Measurements from ENCODE around the gene KRT28.

KRT28 gene, protein sequence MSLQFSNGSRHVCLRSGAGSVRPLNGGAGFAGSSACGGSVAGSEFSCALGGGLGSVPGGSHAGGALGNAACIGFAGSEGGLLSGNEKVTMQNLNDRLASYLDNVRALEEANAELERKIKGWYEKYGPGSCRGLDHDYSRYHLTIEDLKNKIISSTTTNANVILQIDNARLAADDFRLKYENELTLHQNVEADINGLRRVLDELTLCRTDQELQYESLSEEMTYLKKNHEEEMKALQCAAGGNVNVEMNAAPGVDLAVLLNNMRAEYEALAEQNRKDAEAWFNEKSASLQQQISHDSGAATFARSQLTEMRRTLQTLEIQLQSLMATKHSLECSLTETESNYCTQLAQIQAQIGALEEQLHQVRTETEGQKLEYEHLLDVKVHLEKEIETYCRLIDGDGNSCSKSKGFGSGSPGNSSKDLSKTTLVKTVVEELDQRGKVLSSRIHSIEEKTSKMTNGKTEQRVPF

DNA sequence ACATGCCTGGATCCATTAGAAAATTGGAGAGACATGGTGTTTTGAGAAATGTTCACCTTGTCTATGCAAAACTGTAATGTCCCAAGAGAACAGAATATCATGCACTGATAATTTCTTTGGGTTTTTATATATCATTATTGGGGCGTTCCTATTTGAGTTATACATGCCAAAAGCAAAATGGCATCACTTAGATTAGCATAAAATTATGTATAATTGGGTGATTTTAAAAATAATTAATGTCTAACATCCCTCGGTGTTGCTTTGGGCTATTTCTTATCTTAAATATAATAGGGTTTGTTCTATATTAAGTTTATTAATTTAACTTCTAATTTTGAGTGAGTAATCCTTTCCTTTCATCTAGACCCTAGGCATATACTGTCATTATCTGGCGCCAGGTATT lies at the start of gene KRT28:
KRT28 (minus strand) TSS at position 101 of the 400 bp plus-strand sequence; CDS start at position 35, 66 bp downstream.
- no peak for DNase-seq

GRCh38 chr17:40848583-40849235 lies 49.0 kb upstream of the KRT28 start:
- DNase-seq: no peak

DNA sequence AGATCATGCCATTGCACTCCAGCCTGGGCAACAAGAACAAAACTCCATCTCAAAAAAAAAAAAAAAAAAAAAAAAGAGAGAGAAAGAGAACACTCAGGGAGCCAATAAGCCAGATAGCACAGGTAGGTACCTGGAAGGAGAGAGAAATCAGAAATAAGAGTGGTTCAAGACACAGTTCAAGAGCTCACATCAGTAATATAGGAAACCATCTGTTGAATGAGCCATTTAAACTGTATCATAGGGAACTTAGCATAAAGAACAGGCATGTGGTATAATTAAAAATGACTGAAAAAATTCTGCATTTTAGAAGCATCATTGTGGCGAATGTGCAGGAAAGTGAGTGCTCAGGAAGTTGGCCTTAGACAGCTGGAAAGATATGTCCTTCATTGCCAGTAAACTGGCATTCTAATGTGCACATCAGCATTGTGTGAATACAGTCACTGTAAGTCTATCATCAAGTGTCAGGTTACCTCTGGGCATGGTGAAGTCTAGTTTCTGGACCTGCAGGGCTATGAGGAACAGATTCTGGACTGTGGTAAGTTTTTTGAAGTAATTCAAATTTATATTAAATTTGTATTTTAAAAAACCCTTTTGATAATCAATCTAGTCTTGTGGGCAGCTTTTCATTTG lies 46.9 kb upstream of the KRT28 start:
- no peak for DNase-seq

DNA sequence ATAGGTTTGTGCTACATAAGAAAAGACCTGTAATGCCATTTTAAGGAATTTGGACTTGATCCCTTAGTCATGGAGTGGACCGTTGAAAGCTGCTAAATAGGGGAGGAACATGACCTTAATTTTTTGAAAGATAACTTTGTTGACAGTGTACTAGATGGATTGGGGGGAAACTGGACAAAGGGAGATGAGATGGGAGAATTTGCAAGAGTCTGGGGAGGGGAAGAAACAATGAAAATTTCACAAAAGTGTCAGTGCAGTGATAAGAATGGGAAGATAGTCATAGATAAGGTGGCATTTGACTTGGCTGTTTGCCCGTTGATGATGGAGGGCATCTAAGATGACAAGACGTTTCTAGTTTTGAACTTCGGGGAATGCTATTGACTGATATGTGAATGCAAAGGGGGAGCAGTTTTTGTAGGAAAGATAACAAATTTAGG lies 44.9 kb upstream of the KRT28 start:
- DNase-seq: no peak

DNA sequence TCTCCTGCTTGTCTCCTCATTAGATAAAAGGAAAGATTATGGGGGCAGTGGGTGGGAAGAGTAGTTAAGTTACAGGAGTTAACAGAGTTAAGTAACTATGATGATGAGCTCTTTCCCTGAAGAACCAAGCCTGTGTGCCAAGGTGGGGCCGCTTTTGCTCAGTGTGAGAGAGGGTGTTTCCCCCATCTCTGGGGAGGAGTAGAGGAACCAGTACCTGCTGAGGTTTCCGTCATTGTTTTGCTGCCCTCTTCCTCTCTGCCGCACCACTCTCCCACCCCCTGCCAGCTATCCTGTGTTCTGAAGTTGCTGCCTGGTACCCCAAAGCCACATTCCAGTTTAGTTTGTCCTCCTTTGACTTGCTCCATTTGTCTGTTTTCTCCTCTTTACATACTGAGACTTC lies 43.5 kb upstream of the KRT28 start:
- no peak for DNase-seq

GRCh38 chr17:40841246-40841645 lies 41.5 kb upstream of the KRT28 start:
- no peak for DNase-seq

DNA sequence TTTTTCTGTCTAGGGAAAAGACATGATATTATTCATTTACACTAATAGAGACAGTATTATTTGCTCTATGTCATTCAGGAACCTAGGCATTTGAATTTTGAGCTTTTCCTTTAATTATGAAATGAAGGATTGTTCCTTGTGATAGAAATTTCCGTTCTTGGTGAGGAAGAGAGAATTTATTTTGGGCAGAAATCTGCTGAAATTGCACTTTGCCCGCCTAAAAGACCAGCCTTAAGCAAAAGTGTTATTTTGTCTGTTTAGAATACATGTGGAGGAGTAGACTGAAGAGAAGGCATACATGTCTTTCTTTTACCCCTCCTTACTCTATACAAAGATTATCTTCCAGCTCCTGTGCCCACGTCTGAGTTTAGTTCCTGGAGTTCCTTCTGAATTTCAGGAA lies 39.4 kb upstream of the KRT28 start:
- no peak for DNase-seq

DNA sequence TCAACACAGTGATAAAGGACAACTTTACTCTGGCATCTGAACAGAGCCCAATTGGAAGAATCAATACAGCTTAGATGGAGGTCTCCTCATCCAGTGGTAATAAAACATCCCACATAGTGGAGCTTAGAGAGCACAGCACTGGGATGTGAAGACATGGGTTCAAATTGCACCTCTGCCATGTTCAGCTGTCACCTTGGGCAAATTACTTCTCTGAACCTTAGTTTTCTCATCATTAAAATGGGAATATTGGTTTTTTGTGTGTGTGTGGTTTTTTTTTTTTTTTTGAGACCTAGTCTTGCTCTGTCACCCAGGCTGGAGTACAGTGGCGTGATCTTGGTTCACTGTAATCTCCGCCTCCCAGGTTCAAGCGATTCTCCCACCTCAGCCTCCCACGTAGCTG lies 36.3 kb upstream of the KRT28 start:
- DNase-seq: no peak

DNA sequence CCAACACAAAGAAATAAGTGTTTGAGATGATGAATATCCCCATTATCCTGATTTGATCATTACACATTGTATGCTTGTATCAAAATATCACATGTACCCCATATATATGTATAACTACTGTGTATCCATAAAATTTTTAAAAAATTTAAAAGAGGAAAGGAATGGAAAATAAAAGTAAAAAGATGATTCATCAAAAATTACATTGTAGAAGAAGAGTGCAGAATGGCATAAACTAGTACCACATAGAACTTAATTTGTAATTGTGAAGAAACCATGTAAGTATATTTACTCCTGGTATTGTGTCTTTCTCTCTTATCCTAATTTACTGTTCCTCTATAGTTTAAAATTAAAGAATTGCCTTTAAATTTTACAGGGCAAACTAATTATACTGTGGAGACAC lies 34.1 kb upstream of the KRT28 start:
- DNase-seq: no peak

DNA sequence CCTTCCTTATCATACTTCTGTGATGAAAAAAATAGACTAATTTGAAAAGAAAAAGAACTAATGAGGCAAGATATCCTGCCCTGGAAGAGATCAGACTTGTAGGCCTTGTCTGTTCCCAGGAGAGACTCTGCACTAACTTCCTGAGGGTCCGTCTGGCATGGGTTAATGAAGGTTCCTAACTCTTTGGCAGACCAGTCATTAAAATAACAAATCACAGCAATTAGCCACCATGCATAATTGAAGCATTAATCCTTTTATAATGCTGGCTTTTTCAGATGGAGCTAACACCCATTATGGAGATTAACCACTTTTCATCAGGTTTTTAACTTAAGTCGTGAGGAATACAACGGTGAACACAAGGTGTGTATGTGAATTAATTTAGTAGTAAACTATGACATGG lies 33.1 kb upstream of the KRT28 start:
- no peak for DNase-seq

DNA sequence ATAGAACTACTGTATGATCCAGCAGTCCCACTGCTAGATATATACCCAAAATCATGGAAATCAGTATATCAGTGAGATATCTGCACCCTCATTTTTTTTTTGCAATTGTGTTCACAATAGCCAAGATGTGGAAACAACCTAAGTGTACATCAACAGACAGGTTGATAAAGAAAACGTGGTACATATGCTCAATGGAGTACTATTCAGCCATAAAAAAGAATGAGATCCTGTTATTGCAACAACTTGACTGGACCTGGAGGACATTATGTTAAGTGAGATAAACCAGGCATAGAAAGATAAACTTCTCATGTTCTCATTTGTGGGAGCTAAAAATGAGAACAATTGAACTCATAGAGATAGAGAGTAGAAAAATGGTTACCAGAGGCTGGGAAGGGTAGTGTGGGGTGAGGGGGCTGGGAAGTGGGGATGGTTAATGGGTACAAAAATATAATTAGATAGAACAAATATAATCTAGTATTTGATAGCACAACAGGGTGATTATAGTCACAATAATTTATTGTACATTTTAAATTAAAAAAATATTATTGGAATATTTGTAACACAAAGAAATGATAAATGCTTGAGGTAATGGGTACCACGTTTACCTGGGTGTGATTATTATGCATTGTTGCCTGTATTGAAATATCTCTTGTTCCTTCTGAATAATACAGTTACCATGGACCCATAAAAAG lies 30.5 kb upstream of the KRT28 start:
- DNase-seq: no peak

- no peak for DNase-seq
Observed at GRCh38 chr17:40828454-40829044, 28.8 kb upstream of the KRT28 start.

- no peak for DNase-seq
Observed at GRCh38 chr17:40827746-40828453, 28.1 kb upstream of the KRT28 start.

DNA sequence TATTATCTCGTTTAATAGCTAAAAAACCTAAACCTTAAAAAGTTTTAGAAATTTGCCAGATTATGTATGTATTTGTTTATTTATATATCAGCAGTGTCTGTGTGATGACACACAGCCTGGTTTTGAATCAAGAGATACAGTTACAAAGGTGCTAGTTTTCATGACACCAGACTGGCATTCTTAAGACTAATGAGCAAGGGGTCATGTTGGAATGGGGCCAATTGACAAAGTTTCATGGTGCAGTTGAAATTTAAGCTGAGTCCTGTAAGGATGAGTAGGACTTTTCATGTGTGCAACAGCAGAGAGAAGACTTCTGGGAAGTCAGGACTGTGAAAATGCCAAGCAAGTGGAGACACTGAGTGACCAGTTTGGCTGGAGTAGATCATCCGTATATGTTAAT lies 25.8 kb upstream of the KRT28 start:
- DNase-seq: no peak

GRCh38 chr17:40824015-40824832 lies 24.5 kb upstream of the KRT28 start:
- no peak for DNase-seq

DNA sequence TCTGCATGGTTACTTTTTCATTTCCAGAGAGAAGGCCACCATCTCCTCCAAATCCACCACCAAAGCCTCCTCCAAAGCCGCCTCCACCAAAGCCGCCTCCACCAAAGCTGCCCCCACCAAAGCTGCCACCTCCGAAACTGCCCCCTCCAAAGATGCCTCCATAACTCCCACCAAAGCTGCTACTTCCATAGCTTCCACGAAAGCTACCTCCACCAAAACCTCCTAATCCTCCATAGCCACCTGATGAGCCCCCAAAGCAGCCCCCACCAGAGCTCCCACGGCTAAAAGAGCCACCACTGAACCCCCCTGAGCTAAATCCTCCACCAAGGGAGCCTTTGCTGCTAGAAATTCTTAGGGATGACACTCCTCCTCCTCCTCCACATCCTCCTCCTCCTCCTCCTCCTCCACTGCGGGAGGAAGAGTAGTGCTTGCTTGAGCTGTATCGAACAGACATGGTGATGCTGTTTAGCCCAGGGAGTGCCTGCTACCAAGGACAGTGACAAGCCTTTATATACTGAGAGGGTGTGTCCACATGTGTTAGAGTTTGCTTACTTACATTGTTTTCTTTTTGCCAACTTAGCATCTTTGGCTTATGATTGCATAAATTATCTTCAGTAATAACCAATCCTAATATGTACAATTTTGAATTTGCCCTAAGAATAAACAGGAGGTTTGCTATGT lies 22.5 kb upstream of the KRT28 start, which contains the start of gene KRT10:
KRT10 (minus strand) TSS at position 483 of the 681 bp plus-strand sequence; CDS start at position 454, 29 bp downstream.
- no peak for DNase-seq

GRCh38 chr17:40821536-40821935 lies 21.8 kb upstream of the KRT28 start:
- no peak for DNase-seq

DNA sequence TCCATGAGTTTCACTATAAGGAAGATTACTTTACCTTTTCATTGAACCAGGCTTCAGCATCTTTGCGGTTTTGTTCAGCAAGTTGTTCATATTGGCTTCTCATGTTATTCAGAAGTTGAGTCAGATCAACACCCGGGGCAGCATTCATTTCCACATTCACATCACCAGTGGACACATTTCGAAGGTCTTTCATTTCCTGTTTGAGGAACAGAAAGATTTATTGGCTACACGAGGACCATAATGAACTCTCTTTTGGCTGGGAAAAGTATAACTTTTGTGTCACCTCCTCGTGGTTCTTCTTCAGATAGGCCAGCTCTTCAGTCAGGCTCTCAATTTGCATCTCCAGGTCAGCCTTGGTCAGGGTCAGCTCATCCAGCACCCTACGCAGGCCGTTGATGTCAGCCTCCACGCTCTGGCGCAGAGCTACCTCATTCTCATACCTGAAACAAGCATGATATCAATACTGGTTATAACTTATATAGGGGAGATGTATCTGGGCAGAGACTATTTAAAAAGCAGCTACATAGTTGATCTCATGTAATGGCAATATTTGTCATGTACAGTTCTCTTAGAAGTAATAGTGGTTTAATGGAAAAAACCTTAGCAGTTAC lies 20.6 kb upstream of the KRT28 start:
- no peak for DNase-seq

GRCh38 chr17:40819528-40820125 lies 19.9 kb upstream of the KRT28 start:
- no peak for DNase-seq

Measured in NCI-H1694 (cell line).